ENCODE data around the gene IRAK2.

Gene IRAK2

GRCh38 chr3:10245081-10245712, 80.5 kb downstream of the IRAK2 start:
- TF ChIP-seq CTCF (IDR thresholded peaks at IDR 0.05; ENCODE audit: control extremely low read depth, extremely low read depth, low read depth, missing control alignments), result no peak
- DNase-seq (ENCODE audit: extremely low spot score), result no peak
- CTCF ChIA-PET, result interaction anchor here (0.8 kb wide), 1 partner anchor 8 kb away, joined by 3 read pairs; no protein-coding TSS in a partner anchor
- POLR2A ChIA-PET, result no interaction called here

GRCh38 chr3:10247679-10248183, 83.0 kb downstream of the IRAK2 start:
- ChIA-PET CTCF (interaction anchor here (1.0 to 1.8 kb wide), 6 partner anchors 8 to 222 kb away, joined by 3 to 6 read pairs (median 4); partner anchors contain the start of gene FANCD2), POLR2A (interaction anchor here (0.5 to 1.0 kb wide), 7 partner anchors 15 to 495 kb away, joined by 3 to 8 read pairs (median 3); no protein-coding TSS in a partner anchor)
- DNase-seq (ENCODE audit: extremely low spot score), result no peak
- TF ChIP-seq CTCF (IDR thresholded peaks at IDR 0.05; ENCODE audit: control extremely low read depth, extremely low read depth, low read depth, missing control alignments), result no peak

GRCh38 chr3:10248184-10248983, 83.7 kb downstream of the IRAK2 start, which contains the start of gene TATDN2:
Gene TATDN2 (plus strand): TSS chr3:10248459. CDS start chr3:10249201, 742 bp downstream.
- ChIA-PET POLR2A (interaction anchor here (0.5 to 1.0 kb wide), 4 partner anchors 15 to 496 kb away, joined by 3 to 8 read pairs (median 4); no protein-coding TSS in a partner anchor), CTCF (interaction anchor here (1.0 to 1.8 kb wide), 6 partner anchors 9 to 222 kb away, joined by 3 to 6 read pairs (median 4); partner anchors contain the start of gene FANCD2)
- DNase-seq (ENCODE audit: extremely low spot score), result peak; percentile 99
- TF ChIP-seq CTCF (IDR thresholded peaks at IDR 0.05; ENCODE audit: control extremely low read depth, extremely low read depth, low read depth, missing control alignments), result no peak

- no peak for TF ChIP-seq CTCF (IDR thresholded peaks at IDR 0.05; ENCODE audit: control extremely low read depth, extremely low read depth, low read depth, missing control alignments)
- POLR2A ChIA-PET, result interaction anchor here (0.7 kb wide), 1 partner anchor 13 kb away, joined by 4 read pairs; no protein-coding TSS in a partner anchor
- CTCF ChIA-PET, result interaction anchor here (1.3 to 1.8 kb wide), 2 partner anchors 13 to 223 kb away, joined by 3 to 6 read pairs; partner anchors contain the start of gene FANCD2
- DNase-seq (ENCODE audit: extremely low spot score), result peak; percentile 66
Observed at GRCh38 chr3:10248984-10249748, 84.4 kb downstream of the IRAK2 start.

GRCh38 chr3:10249833-10250232, 85.1 kb downstream of the IRAK2 start:
- TF ChIP-seq CTCF (IDR thresholded peaks at IDR 0.05; ENCODE audit: control extremely low read depth, extremely low read depth, low read depth, missing control alignments), result no peak
- CTCF ChIA-PET, result no interaction called here
- no peak for DNase-seq (ENCODE audit: extremely low spot score)
- POLR2A ChIA-PET, result interaction anchor here (0.7 kb wide), 1 partner anchor 12 kb away, joined by 4 read pairs; no protein-coding TSS in a partner anchor
